NCI-H2227 (cell line): Measurements from ENCODE around the gene HPS1.

Source experiments
- DNase-seq: peaks from one replicate; lab custom pipeline; 2025; ENCODE audit not compliant: unreplicated experiment; lab: John Stamatoyannopoulos, UW

HPS1 gene

GRCh38 chr10:98446661-98447221 is at the start of gene HPS1:
HPS1 (minus strand) TSS chr10:98446935; CDS start chr10:98443240, 3,695 bp downstream.
- DNase-seq: peak; percentile 80

DNA sequence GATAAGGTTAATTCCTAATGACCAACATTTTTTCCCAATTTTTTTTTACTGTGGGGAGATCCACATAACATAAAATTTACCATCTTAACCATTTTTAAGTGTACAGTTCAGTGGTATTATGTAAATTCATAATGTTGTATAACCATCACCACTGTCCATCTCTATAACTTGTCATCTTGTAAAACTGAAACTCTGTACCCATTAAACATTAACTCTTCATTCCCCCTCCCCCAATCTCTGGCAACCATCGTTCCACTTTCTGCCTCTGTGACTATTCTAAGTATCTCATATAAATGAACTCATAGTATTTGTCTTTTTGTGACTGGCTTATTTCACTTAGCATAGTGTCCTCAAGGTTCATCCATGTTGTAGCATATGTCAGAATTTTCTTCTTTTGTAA is 46.0 kb upstream of the HPS1 start:
- DNase-seq: no peak

- no peak for DNase-seq
Measured at GRCh38 chr10:98489561-98490481, 43.1 kb upstream of the HPS1 start.

- no peak for DNase-seq
Measured at GRCh38 chr10:98488669-98489430, 42.1 kb upstream of the HPS1 start.

- no peak for DNase-seq
Measured at GRCh38 chr10:98487649-98488048, 40.9 kb upstream of the HPS1 start.

GRCh38 chr10:98486421-98486820 is 39.7 kb upstream of the HPS1 start:
- DNase-seq: no peak

GRCh38 chr10:98485959-98486358 is 39.2 kb upstream of the HPS1 start:
- DNase-seq: no peak

DNA sequence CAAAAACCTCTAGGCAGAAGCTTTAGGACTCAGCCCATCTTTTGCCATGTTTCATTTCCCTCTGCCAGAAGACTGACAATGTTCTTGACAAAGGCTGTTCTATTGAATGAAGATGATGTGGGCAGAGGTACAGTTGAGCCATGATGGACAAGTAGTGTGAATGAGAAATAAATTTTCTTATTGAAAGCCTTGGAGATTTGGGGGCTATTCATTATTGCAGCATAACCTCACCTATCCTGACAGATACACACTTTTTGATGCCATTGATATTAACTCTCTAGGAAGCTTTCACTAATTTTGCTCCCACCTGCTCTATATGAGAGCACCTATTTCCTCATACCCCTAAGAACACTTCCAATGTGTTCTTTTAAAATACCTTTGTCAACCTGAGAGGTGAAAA is 36.9 kb upstream of the HPS1 start:
- no peak for DNase-seq

- no peak for DNase-seq
Measured at GRCh38 chr10:98482096-98482495, 35.4 kb upstream of the HPS1 start.

DNA sequence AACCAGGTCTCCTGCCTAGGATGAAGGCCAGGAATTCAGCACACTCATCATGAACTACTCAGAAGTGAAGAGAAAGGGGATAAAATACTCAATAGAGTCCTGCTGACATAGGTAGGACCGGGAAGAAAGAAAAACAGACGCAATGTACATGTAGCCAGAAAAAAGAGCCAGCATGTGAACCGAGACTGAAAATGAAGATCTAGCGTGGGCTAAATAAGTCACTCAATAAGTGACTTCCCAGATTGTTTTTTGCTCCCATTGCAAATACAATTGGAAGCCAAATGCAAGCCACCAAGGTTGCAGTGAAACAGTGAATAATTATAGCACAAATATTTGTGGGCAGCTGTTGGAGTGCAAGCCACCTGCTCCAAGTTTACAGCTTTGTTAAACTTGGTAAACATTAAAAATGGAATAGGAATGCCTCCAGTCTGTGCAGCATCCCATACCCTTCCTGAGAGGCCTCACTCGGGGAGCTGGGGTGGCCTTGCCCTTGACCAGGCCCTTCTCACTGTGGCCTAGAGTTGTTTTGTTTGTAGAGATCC is 34.7 kb upstream of the HPS1 start:
- DNase-seq: no peak

DNA sequence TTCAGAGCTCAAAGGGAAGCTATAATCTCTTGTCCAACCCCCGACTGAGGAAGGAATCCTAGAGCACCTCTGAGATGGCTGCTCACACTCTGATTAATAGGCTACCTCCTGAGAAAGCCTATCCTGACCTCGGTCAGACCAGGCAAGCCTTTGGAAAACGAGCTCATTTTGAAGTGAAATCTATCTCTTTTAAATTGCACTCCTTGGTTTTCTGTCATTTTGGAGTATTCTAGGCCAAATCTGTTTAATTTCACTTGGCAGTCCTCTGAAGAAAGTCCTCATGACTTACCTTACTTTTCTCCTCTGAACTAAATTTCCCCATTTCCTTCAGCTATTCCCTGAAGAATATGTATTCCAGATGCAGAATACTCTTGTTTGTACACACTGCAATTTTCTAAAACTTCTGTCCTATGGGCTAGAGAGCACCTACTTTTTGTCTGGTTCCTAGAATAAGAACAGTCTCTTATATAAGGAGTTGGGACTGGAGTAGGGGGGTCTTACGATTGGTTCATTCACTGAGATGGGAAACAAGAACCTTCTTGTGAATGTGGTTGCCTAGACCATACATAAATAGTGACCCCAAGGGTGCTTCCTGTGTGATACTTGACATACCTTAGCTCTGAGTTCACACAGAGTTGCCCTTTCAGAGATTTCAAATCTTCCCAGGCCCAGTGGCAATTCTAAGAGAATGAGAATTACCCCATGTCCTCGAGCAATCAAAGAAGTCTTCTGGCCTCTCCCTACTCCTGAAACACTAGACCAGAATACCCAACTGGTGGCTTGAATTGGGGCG is 31.9 kb upstream of the HPS1 start:
- DNase-seq: no peak

- no peak for DNase-seq
Measured at GRCh38 chr10:98477861-98478260, 31.1 kb upstream of the HPS1 start.

DNA sequence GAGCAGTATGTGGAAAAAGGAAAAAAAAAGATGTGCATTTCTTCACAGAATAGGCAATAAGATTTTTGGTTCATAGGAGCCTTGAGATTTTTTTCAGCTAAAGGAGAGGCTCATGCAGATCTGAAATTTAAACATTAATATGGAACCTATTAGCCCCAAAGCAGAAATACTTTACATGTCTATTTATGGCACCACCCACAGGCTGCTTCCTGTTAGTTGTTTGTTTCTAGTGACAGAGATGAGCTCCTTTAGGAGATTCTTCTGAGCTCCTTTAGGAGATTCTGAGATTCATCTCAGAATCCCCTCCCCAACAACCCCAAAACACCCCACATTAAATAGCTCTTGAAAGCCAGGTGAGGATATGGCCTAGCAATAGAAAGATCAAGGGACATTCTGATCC is 27.9 kb upstream of the HPS1 start:
- no peak for DNase-seq

GRCh38 chr10:98472196-98472595 is 25.5 kb upstream of the HPS1 start:
- DNase-seq: no peak

DNA sequence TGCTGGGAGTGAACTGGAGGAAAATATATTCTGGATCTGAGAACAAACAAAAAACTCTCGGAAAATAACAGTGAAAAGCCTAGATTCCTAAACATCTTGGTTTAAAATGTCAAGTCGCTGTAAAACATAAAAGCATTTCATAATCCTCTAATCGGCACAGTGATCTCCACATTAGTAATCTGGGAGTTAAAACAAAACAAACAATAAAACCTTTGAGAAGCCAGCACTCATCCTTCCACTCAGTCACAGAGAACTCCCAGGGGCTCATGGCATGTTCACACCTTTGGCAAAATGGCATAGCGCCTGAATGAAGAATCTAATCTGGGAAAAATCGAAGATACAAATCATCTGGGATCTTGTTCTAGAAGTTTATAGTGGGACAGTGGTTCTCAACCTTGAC is 24.1 kb upstream of the HPS1 start:
- no peak for DNase-seq

GRCh38 chr10:98469001-98469931 is 22.5 kb upstream of the HPS1 start:
- DNase-seq: no peak

DNA sequence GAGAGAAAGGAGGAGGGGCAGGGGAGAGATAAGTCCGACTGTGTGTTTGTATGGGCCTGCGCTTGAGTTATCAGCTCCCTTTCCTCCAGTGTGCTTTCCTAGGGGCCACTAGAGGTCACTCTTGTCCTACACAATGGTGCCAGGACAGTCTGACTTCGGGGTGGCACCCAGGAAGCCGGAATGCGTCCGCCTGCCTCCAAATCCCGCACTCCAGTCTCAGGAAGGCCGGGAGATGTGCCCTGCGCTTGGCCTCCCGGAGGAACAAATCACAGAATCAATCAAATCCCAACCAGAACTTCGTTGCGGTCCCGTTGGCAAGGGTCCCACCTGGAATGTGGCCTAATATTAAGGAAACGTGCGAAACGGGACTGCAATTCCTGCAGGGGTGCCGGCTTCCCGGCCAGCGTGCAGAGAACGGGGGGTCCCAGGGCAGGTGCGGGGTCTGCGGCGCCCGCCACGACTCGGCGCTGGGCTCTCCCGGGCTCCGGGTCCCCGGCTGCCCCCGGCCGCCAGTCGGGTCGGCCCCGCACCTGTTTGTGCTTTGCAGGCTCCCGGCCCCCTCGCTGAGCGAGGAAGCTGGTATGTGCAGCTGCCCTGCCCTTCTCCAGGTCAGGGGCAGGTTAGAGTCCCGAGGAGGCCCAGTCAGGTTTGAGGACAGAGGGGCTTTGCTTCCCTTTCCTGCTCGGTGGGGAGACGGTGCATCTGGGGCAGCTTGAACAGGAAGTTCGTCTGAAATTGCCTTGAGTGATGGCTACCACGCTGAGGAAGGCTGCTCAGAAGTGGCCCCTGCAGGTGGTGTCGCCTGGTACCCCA is 21.0 kb upstream of the HPS1 start:
- DNase-seq: peak; percentile 76

DNA sequence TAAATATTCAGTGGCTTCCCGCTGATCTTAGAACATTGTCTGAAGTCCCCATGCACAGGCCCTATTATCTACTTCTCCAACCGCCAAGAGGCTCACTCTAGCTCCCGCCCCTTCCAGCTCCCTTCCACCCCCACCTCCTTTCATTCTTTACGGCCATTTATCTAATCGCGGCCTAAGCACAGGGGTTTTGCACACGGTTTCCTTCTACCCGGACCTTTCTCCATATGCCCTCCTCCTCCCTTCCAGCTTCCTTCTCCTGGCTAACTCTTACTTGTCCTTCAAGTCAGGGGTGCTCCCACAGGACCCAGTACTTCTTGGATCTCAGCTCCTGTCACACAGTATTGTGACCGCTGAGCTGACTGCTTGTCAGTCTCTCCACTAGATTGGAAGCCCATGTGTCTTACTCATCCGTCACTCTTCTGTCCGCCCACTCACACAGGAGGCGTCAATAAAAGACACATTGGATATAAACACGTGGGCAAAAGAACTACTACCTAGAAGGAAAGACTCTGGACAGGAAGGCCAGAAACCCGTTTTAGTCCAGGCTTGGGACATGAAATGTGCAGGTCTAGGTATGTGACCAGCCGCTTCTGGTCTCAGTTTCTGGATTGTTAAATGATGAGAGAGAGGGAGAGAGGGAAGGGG is 20.2 kb upstream of the HPS1 start:
- DNase-seq: peak; percentile 22
